HG03103 (cell line): ENCODE measurements around the gene TMEM232.

Experiments used
- ATAC-seq: cut with Tn5 transposase; IDR thresholded peaks from one replicate; pipeline ENCODE4 v1.9.1; 2021; ENCODE audit warnings: low read depth; ENCODE audit not compliant: unreplicated experiment

TMEM232 gene

GRCh38 chr5:110634475-110634874, 92.0 kb downstream of the TMEM232 start:
- ATAC-seq: no peak

GRCh38 chr5:110631236-110631635, 95.2 kb downstream of the TMEM232 start:
- no peak for ATAC-seq

GRCh38 chr5:110630350-110630749, 96.1 kb downstream of the TMEM232 start:
- no peak for ATAC-seq

GRCh38 chr5:110625376-110625999, 101.0 kb downstream of the TMEM232 start:
- ATAC-seq: no peak

GRCh38 chr5:110623874-110624273, 102.6 kb downstream of the TMEM232 start:
- no peak for ATAC-seq

GRCh38 chr5:110618941-110619340, 107.5 kb downstream of the TMEM232 start:
- ATAC-seq: no peak

GRCh38 chr5:110616009-110616408, 110.5 kb downstream of the TMEM232 start:
- no peak for ATAC-seq

GRCh38 chr5:110612794-110613247, 113.7 kb downstream of the TMEM232 start:
- no peak for ATAC-seq

- ATAC-seq: no peak
Observed at GRCh38 chr5:110611817-110612216, 114.7 kb downstream of the TMEM232 start.

GRCh38 chr5:110594866-110595265, 131.6 kb downstream of the TMEM232 start:
- ATAC-seq: no peak

- ATAC-seq: no peak
Observed at GRCh38 chr5:110590187-110590586, 136.3 kb downstream of the TMEM232 start.

- ATAC-seq: no peak
Observed at GRCh38 chr5:110588286-110588980, 138.0 kb downstream of the TMEM232 start.

GRCh38 chr5:110580625-110581024, 145.8 kb downstream of the TMEM232 start:
- ATAC-seq: no peak

GRCh38 chr5:110572729-110573128, 153.7 kb downstream of the TMEM232 start:
- ATAC-seq: no peak

GRCh38 chr5:110562191-110562590, 164.3 kb downstream of the TMEM232 start:
- no peak for ATAC-seq

GRCh38 chr5:110561510-110561909, 165.0 kb downstream of the TMEM232 start:
- no peak for ATAC-seq

GRCh38 chr5:110549301-110549700, 177.2 kb downstream of the TMEM232 start:
- ATAC-seq: no peak

GRCh38 chr5:110548171-110548570, 178.3 kb downstream of the TMEM232 start:
- no peak for ATAC-seq

- no peak for ATAC-seq
Observed at GRCh38 chr5:110547495-110547894, 179.0 kb downstream of the TMEM232 start.

- no peak for ATAC-seq
Observed at GRCh38 chr5:110545716-110546115, 180.8 kb downstream of the TMEM232 start.

GRCh38 chr5:110544603-110545002, 181.9 kb downstream of the TMEM232 start:
- no peak for ATAC-seq

- no peak for ATAC-seq
Observed at GRCh38 chr5:110542949-110543348, 183.5 kb downstream of the TMEM232 start.
